Amygdala (tissue), 56 donors: ENCODE measurements around the gene ANKRD44.
A peak's percentile ranks its signal among the peaks of the same experiment; 100 is the strongest.
"Not testable (repeated sequence)": the region's sequence is repeated elsewhere in the genome, so short reads cannot be mapped to it uniquely, and the experiment has no call there.

Experiments used
- DNase-seq, 56 donors: peaks; one replicate each; lab custom pipeline; 2025; lab: John Stamatoyannopoulos, UW

Gene ANKRD44

GRCh38 chr2:197310271-197310985, at the start of gene ANKRD44:
Gene ANKRD44 (minus strand): TSS chr2:197310780. CDS start chr2:197310604, 176 bp downstream.
- DNase-seq = peak in 55 of 56 donors; percentile 40 to 91 (median 81)

GRCh38 chr2:197359859-197360258, 49.3 kb upstream of the ANKRD44 start:
- no peak for DNase-seq

- no peak for DNase-seq
Observed at GRCh38 chr2:197358931-197359330, 48.4 kb upstream of the ANKRD44 start.

GRCh38 chr2:197357986-197358385, 47.4 kb upstream of the ANKRD44 start:
- DNase-seq = no peak

- DNase-seq = no peak
Observed at GRCh38 chr2:197356136-197356535, 45.6 kb upstream of the ANKRD44 start.

- DNase-seq = no peak
Observed at GRCh38 chr2:197354169-197354558, 43.6 kb upstream of the ANKRD44 start.

GRCh38 chr2:197353393-197354168, 43.0 kb upstream of the ANKRD44 start:
- no peak for DNase-seq

- DNase-seq = no peak
Observed at GRCh38 chr2:197349699-197350098, 39.1 kb upstream of the ANKRD44 start.

- DNase-seq = no peak
Observed at GRCh38 chr2:197348721-197349360, 38.3 kb upstream of the ANKRD44 start.

GRCh38 chr2:197345846-197346370, 35.3 kb upstream of the ANKRD44 start:
- no peak for DNase-seq

- not testable (repeated sequence) for DNase-seq
Observed at GRCh38 chr2:197343968-197344367, 33.4 kb upstream of the ANKRD44 start.

- DNase-seq = no peak
Observed at GRCh38 chr2:197340591-197340990, 30.0 kb upstream of the ANKRD44 start.

- DNase-seq = no peak
Observed at GRCh38 chr2:197339496-197340220, 29.1 kb upstream of the ANKRD44 start.

- DNase-seq = no peak
Observed at GRCh38 chr2:197339016-197339415, 28.4 kb upstream of the ANKRD44 start.

- no peak for DNase-seq
Observed at GRCh38 chr2:197332641-197333040, 22.1 kb upstream of the ANKRD44 start.

- no peak for DNase-seq
Observed at GRCh38 chr2:197328461-197328860, 17.9 kb upstream of the ANKRD44 start.

GRCh38 chr2:197327472-197328098, 17.0 kb upstream of the ANKRD44 start:
- DNase-seq = no peak

- DNase-seq = no peak
Observed at GRCh38 chr2:197327073-197327471, 16.5 kb upstream of the ANKRD44 start.

- DNase-seq = no peak
Observed at GRCh38 chr2:197324801-197325200, 14.2 kb upstream of the ANKRD44 start.
